Uterus (tissue), 2 donors: ENCODE data around the gene ARMC2.

Source experiments
- CTCF ChIP-seq, 4 experiments: fragments of 200-600 bp in 2 of 4; fragments of 450-650 bp in 2 of 4; sonication (generic) in 2 of 4; IDR thresholded peaks; one replicate each; pipeline ENCODE4 v1.5.1; 2016 to 2019; ENCODE audit warnings: antibody characterized with exemption in 4 of 4, mild to moderate bottlenecking in 2 of 4, moderate library complexity in 1 of 4
- POLR2A ChIP-seq, 2 donors: fragments of 450-650 bp; IDR thresholded peaks; one replicate each; pipeline ENCODE4 v1.6.1; 2016; ENCODE audit warnings: antibody characterized with exemption in 2 of 2, mild to moderate bottlenecking in 1 of 2, moderate library complexity in 1 of 2

- TF ChIP-seq CTCF (IDR thresholded peaks at IDR 0.05) = no peak
- no peak for TF ChIP-seq POLR2A (IDR thresholded peaks at IDR 0.05)
These were observed 98.5 kb downstream of the ARMC2 start for GRCh38 chr6:108946695-108947094.
